Immature natural killer cell (primary cell): Measurements from ENCODE around the gene TCF4. TPM values are rescaled to one million over a fixed set of nuclear protein-coding genes. Genes with fewer than 3 reads are reported as not detected.

Experiments used
- DNase-seq, 3 donors: peaks; one replicate each; pipeline ENCODE4 v3.0.0; 2022; ENCODE audit warnings: mixed read lengths in 1 of 3
- H3K27ac Mint-ChIP-seq, 6 donors: one replicate each; pipeline ENCODE4 v1.8.0; 2020; ENCODE audit warnings: mixed read lengths in 6 of 6, mild to moderate bottlenecking in 5 of 6, inconsistent platforms in 4 of 6, moderate library complexity in 3 of 6
- H3K27me3 Mint-ChIP-seq, 3 donors: one replicate each; pipeline ENCODE4 v1.8.0; 2020 to 2021; ENCODE audit warnings: low read depth in 3 of 3, mild to moderate bottlenecking in 3 of 3, mixed read lengths in 3 of 3, moderate library complexity in 3 of 3, inconsistent platforms in 1 of 3
- H3K36me3 Mint-ChIP-seq, 3 donors: one replicate each; pipeline ENCODE4 v1.8.0; 2020; ENCODE audit warnings: mixed read lengths in 3 of 3, inconsistent platforms in 2 of 3, mild to moderate bottlenecking in 2 of 3
- H3K4me1 Mint-ChIP-seq, 2 donors: one replicate each; pipeline ENCODE4 v1.8.0; 2020; ENCODE audit warnings: inconsistent platforms in 2 of 2, mild to moderate bottlenecking in 2 of 2, mixed read lengths in 2 of 2, moderate library complexity in 1 of 2
- H3K4me3 Mint-ChIP-seq, 5 donors: one replicate each; pipeline ENCODE4 v1.8.0; 2020; ENCODE audit warnings: mild to moderate bottlenecking in 5 of 5, mixed read lengths in 5 of 5, inconsistent platforms in 3 of 5, moderate library complexity in 3 of 5
- H3K9me3 Mint-ChIP-seq, 6 donors: one replicate each; pipeline ENCODE4 v1.8.0; 2020; ENCODE audit warnings: mild to moderate bottlenecking in 6 of 6, mixed read lengths in 6 of 6, inconsistent platforms in 4 of 6, moderate library complexity in 3 of 6
- polyA plus RNA-seq, 3 donors: library from polyadenylated mRNA; unstranded; fragments of 300-500 nt; fragmentation: Illumina TruSeq; gene quantifications; one replicate each; pipeline ENCODE4 v1.2.3, GENCODE V29; 2021

Gene TCF4
- polyA plus RNA-seq, 3 donors from 2014 or later = 7.7 to 28.0 (median 17.6) TPM

GRCh38 chr18:55361492-55362250, 226.3 kb downstream of the TCF4 start:
- Mint-ChIP-seq H3K27ac (no peak overlapping the region), H3K4me3 (no peak overlapping the region), H3K4me1 (no peaks in the 10 kb centered on the region), H3K9me3 (no peaks in the 10 kb centered on the region), H3K27me3 (peaks cover 0 to 1% (median 0%) of the 10 kb centered on the region in 3 donors), H3K36me3 (no peaks in the 10 kb centered on the region)
- no peak for DNase-seq

- Mint-ChIP-seq H3K4me1 (no peaks in the 10 kb centered on the region), H3K4me3 (no peak overlapping the region), H3K9me3 (no peaks in the 10 kb centered on the region), H3K36me3 (no peaks in the 10 kb centered on the region), H3K27ac (no peak overlapping the region), H3K27me3 (peaks cover 0 to 1% (median 1%) of the 10 kb centered on the region in 3 donors)
- no peak for DNase-seq
Observed at GRCh38 chr18:55360061-55360460, 227.9 kb downstream of the TCF4 start.

DNA sequence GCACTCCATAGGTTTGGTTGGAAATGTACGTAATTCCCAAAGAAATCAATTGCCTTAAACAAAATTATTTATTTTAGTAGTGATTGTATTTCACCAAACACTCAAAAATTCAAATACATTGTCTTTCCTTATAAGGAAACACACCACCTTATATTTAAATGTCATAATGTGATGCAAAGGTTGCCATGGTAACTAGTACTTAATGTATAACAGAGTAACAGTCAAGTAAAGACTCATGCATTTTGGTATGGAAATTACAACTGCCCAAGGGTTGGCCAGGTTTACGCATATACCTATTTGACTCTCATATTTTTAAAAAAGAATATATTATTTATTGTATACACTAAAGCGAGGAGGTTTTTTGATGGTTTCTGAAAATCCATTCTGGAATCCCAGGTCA, 231.2 kb downstream of the TCF4 start:
- Mint-ChIP-seq H3K9me3 (no peaks in the 10 kb centered on the region), H3K27ac (no peak overlapping the region), H3K27me3 (peaks cover 0 to 3% (median 3%) of the 10 kb centered on the region in 3 donors), H3K36me3 (no peaks in the 10 kb centered on the region), H3K4me1 (no peaks in the 10 kb centered on the region), H3K4me3 (no peak overlapping the region)
- DNase-seq = no peak

DNA sequence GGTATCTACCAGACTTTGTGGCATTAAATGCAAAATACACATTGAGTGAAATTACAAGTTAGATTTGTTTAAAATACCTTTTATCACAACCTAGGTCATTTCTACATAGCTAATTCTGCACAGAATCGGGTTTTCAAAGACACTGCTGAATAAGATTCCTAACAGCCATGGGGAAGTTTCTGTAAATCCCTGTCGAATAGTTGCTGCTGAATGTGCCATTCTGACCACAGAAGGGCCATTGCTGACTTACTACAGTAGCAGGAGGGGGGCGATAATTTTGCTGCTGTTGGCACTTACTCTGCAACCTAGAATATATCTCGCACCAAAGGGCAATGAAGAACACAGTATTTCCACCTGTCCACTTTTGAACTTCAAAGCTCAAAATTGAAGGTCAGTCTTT, 232.8 kb downstream of the TCF4 start:
- H3K4me3 Mint-ChIP-seq = no peak overlapping the region
- no peaks in the 10 kb centered on the region for H3K36me3 Mint-ChIP-seq
- H3K27me3 Mint-ChIP-seq = peaks cover 0 to 3% (median 3%) of the 10 kb centered on the region in 3 donors
- no peaks in the 10 kb centered on the region for H3K9me3 Mint-ChIP-seq
- H3K4me1 Mint-ChIP-seq = no peaks in the 10 kb centered on the region
- H3K27ac Mint-ChIP-seq = no peak overlapping the region
- DNase-seq = no peak

DNA sequence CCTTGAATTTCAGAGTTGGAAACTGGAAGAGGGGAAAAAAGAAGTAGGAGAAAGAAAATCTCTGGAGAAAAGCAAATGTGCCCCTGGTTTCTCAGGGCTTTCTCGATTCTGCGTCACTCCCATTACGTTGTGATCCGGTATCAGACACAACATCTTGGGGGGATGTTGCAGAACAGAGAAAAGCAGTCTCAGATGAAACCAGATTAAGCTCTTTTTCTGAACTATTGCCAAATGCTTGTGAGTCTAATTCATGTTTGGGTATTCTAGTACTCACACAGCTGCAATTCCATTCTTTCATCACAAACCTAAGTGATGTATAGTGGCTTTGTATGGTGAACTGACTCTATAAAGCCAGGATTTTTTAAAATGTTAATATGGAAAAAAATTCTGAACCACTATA, 233.2 kb downstream of the TCF4 start:
- no peaks in the 10 kb centered on the region for H3K4me1 Mint-ChIP-seq
- H3K36me3 Mint-ChIP-seq = no peaks in the 10 kb centered on the region
- H3K9me3 Mint-ChIP-seq = no peaks in the 10 kb centered on the region
- H3K27ac Mint-ChIP-seq = no peak overlapping the region
- no peak overlapping the region for H3K4me3 Mint-ChIP-seq
- no peak for DNase-seq
- H3K27me3 Mint-ChIP-seq = peaks cover 0 to 3% (median 3%) of the 10 kb centered on the region in 3 donors

GRCh38 chr18:55353806-55354205, 234.2 kb downstream of the TCF4 start:
- Mint-ChIP-seq H3K36me3 (no peaks in the 10 kb centered on the region), H3K27ac (no peak overlapping the region), H3K4me1 (no peaks in the 10 kb centered on the region), H3K27me3 (peaks cover 0 to 3% (median 1%) of the 10 kb centered on the region in 3 donors), H3K4me3 (no peak overlapping the region), H3K9me3 (no peaks in the 10 kb centered on the region)
- DNase-seq = no peak

DNA sequence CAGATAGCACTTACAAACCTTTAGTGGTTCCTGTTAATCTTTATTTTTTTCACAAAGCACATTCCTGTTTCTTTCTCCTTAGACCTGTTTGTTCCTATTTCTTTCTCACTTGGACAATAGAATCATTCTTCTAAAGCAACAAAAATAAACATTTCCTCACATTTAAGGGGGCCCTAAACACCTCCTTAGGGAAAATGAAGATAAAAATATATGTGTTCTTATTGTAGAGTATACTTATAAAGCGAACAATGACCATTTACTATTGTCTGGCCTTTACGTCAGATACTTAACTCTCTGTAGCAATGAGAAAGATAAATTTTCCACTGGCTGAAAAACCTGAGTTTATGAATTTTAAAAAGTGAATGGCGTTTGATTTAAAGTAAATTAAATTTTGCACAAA, 234.6 kb downstream of the TCF4 start:
- H3K27ac Mint-ChIP-seq = no peak overlapping the region
- no peak overlapping the region for H3K4me3 Mint-ChIP-seq
- H3K4me1 Mint-ChIP-seq = no peaks in the 10 kb centered on the region

DNA sequence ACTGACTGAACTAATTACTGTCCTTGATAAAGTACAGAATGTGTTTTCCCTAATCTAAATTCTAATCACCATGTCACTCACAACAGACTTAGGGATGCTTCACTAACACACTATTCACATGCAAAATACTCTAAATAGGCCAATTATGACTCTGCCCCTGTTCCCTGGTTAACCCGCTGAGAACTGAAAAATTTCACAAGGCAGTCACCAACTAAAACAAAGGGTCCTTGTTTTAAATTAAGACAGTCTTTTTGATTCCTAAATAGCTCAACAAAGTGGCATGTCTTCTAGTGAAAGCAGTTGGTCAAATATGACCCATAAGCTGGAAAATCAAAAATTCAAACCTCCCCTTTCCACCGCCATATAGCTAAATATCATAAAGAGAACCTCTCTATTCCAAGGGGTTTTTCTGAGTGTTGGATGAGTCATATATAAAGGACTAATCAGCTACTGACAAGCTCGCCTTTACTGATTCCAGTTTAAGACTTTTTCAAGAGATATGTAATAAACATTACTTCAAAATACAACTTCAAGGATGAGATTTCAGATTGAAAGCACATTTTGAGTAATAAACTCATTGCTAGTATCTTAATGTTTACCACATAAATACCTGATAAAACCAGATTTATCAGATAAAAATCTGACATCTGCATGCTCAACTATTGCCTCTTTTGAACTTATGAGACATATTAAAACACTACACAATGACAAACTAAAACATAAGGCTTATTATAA, 235.8 kb downstream of the TCF4 start:
- Mint-ChIP-seq H3K36me3 (no peaks in the 10 kb centered on the region), H3K9me3 (no peaks in the 10 kb centered on the region), H3K4me1 (no peaks in the 10 kb centered on the region), H3K27me3 (peaks cover 0 to 3% (median 1%) of the 10 kb centered on the region in 3 donors), H3K27ac (no peak overlapping the region), H3K4me3 (no peak overlapping the region)
- DNase-seq = no peak

More for the DNA sequence above, 234.6 kb downstream of the TCF4 start:
- Mint-ChIP-seq H3K27me3 (peaks cover 0 to 3% (median 1%) of the 10 kb centered on the region in 3 donors), H3K36me3 (no peaks in the 10 kb centered on the region), H3K9me3 (no peaks in the 10 kb centered on the region)
- DNase-seq = no peak

- Mint-ChIP-seq H3K4me3 (no peak overlapping the region), H3K27ac (no peak overlapping the region), H3K9me3 (no peaks in the 10 kb centered on the region), H3K4me1 (no peaks in the 10 kb centered on the region), H3K36me3 (no peaks in the 10 kb centered on the region), H3K27me3 (peaks cover 0 to 4% (median 3%) of the 10 kb centered on the region in 3 donors)
- DNase-seq = no peak
Observed at GRCh38 chr18:55351241-55351691, 236.7 kb downstream of the TCF4 start.

- peaks cover 2% of the 10 kb centered on the region in 2 donors for H3K4me1 Mint-ChIP-seq
- H3K9me3 Mint-ChIP-seq = no peaks in the 10 kb centered on the region
- H3K27me3 Mint-ChIP-seq = peaks cover 0 to 4% (median 1%) of the 10 kb centered on the region in 3 donors
- H3K4me3 Mint-ChIP-seq = no peak overlapping the region
- DNase-seq = no peak
- H3K27ac Mint-ChIP-seq = no peak overlapping the region
- no peaks in the 10 kb centered on the region for H3K36me3 Mint-ChIP-seq
Observed at GRCh38 chr18:55349685-55350084, 238.3 kb downstream of the TCF4 start.

- Mint-ChIP-seq H3K9me3 (no peaks in the 10 kb centered on the region), H3K27ac (no peak overlapping the region), H3K4me3 (no peak overlapping the region), H3K36me3 (no peaks in the 10 kb centered on the region), H3K27me3 (peaks cover 0 to 3% (median 0%) of the 10 kb centered on the region in 3 donors), H3K4me1 (peaks cover 13 to 18% of the 10 kb centered on the region in 2 donors)
- DNase-seq = no peak
Observed at GRCh38 chr18:55346961-55347740, 240.8 kb downstream of the TCF4 start.

DNA sequence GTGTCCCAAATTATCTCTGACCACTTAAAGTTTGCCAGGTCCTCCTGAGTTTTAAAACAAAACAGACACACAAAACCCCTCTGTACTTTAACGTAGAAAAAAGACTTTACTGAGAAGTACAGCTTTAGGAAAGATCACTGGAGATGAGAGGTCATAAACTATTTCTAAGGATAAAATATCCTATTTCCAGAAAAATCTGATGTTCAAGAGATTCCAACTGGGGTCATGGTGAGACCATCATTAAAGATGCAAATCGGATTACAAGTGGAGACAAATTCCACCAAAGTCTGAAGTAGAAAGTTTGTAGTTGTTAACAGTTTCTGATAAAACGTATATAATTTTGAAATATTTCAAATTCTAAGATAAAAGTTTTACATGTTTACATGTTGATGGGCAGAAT, 241.6 kb downstream of the TCF4 start:
- Mint-ChIP-seq H3K36me3 (no peaks in the 10 kb centered on the region), H3K27ac (no peak overlapping the region), H3K4me1 (peaks cover 13 to 18% of the 10 kb centered on the region in 2 donors), H3K4me3 (no peak overlapping the region), H3K9me3 (no peaks in the 10 kb centered on the region), H3K27me3 (peaks cover 0 to 3% (median 0%) of the 10 kb centered on the region in 3 donors)
- DNase-seq = no peak

DNA sequence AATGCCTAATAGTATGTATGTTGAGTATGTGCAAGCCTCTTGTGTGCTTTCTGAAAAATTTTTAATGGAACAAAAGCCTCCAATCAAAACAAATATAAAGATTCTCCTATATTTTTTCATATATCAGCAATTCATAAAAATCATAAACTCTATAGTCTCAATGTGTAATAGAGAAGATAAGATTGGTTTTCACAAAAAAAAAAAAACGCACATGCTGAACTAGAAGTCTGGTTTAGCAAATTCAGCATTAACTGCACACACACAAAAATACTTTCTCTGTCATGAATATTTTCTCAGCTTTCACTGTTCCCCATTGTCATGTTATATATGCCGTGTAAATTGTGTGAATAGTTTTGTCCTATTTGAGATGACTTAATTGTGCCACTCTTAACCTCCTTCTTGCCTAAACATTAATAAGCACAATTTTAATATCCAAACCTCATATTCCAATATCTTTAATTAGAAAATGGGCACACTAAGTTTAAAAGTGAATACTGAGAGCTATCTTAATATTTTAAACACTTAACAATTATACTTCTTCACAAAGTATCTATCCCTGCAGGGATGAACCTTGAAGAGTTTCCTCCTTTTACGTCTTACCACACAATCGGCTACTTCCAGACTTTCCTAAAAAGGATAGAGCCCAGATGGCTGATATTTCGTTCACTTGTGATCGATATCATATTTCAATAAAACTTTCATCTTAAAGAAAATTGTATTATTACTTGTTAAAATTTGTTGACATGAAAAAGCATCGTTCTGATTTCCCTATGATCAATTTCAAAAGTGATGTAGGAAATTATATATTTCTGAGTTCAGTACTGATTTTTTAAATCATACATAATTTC, 242.7 kb downstream of the TCF4 start:
- H3K4me1 Mint-ChIP-seq = peaks cover 13 to 18% of the 10 kb centered on the region in 2 donors
- no peak for DNase-seq
- H3K27ac Mint-ChIP-seq = no peak overlapping the region
- no peaks in the 10 kb centered on the region for H3K36me3 Mint-ChIP-seq
- no peak overlapping the region for H3K4me3 Mint-ChIP-seq
- H3K9me3 Mint-ChIP-seq = no peaks in the 10 kb centered on the region
- H3K27me3 Mint-ChIP-seq = peaks cover 0 to 3% (median 0%) of the 10 kb centered on the region in 3 donors
